ENCODE data around the gene CLEC14A. TPM values are rescaled to one million over a fixed set of nuclear protein-coding genes. Genes with fewer than 3 reads are reported as not detected.

Gene CLEC14A
- 0.08 and 0.10 TPM in 2 replicates for total RNA-seq
- not detected for polyA plus RNA-seq (2012)

GRCh38 chr14:38255673-38256532 is at the start of gene CLEC14A:
Gene CLEC14A, minus strand, starts transcription at chr14:38256093. Its CDS starts 71 bp downstream, at chr14:38256022.
- DNase-seq (ENCODE audit: low read depth): no peak

- peak; percentile 71 for DNase-seq (ENCODE audit: low read depth)
Measured at GRCh38 chr14:38302966-38303365, 47.1 kb upstream of the CLEC14A start.

GRCh38 chr14:38302034-38302433 is 46.1 kb upstream of the CLEC14A start:
- DNase-seq (ENCODE audit: low read depth): no peak

- DNase-seq (ENCODE audit: low read depth): no peak
Measured at GRCh38 chr14:38297681-38298080, 41.8 kb upstream of the CLEC14A start.

- DNase-seq (ENCODE audit: low read depth): no peak
Measured at GRCh38 chr14:38291681-38292467, 36.0 kb upstream of the CLEC14A start.

- peak; percentile 78 for DNase-seq (ENCODE audit: low read depth)
Measured at GRCh38 chr14:38290601-38291188, 34.8 kb upstream of the CLEC14A start.

- DNase-seq (ENCODE audit: low read depth): no peak
Measured at GRCh38 chr14:38286452-38286851, 30.6 kb upstream of the CLEC14A start.

GRCh38 chr14:38285962-38286361 is 30.1 kb upstream of the CLEC14A start:
- no peak for DNase-seq (ENCODE audit: low read depth)

- no peak for DNase-seq (ENCODE audit: low read depth)
Measured at GRCh38 chr14:38282936-38283335, 27.0 kb upstream of the CLEC14A start.

GRCh38 chr14:38280081-38280480 is 24.2 kb upstream of the CLEC14A start:
- no peak for DNase-seq (ENCODE audit: low read depth)

- DNase-seq (ENCODE audit: low read depth): no peak
Measured at GRCh38 chr14:38279572-38279971, 23.7 kb upstream of the CLEC14A start.

- DNase-seq (ENCODE audit: low read depth): no peak
Measured at GRCh38 chr14:38278035-38278434, 22.1 kb upstream of the CLEC14A start.

GRCh38 chr14:38262844-38263243 is 7.0 kb upstream of the CLEC14A start:
- DNase-seq (ENCODE audit: low read depth): no peak

- DNase-seq (ENCODE audit: low read depth): no peak
Measured at GRCh38 chr14:38261620-38262019, 5.7 kb upstream of the CLEC14A start.

GRCh38 chr14:38257507-38257906 is 1.6 kb upstream of the CLEC14A start:
- DNase-seq (ENCODE audit: low read depth): no peak

GRCh38 chr14:38256533-38256840 is 594 bp upstream of the CLEC14A start:
- DNase-seq (ENCODE audit: low read depth): no peak

- DNase-seq (ENCODE audit: low read depth): no peak
Measured at GRCh38 chr14:38255408-38255672, 553 bp downstream of the CLEC14A start.

- no peak for DNase-seq (ENCODE audit: low read depth)
Measured at GRCh38 chr14:38254571-38255407, 1.1 kb downstream of the CLEC14A start.

GRCh38 chr14:38253676-38254075 is 2.2 kb downstream of the CLEC14A start:
- DNase-seq (ENCODE audit: low read depth): no peak

GRCh38 chr14:38252066-38252710 is 3.7 kb downstream of the CLEC14A start:
- DNase-seq (ENCODE audit: low read depth): no peak

- no peak for DNase-seq (ENCODE audit: low read depth)
Measured at GRCh38 chr14:38250331-38250730, 5.6 kb downstream of the CLEC14A start.
